Neutrophil (primary cell): ENCODE measurements around the gene POLDIP2.

ENCODE experiments used
- H3K27ac ChIP-seq: fragments of 200-600 bp; sonication (generic); 2 replicates; pipeline ENCODE4 v1.5.1; 2016; ENCODE audit warnings: mild to moderate bottlenecking, moderate library complexity
- H3K27me3 ChIP-seq: fragments of 200-600 bp; sonication (generic); 2 replicates; pipeline ENCODE4 v1.6.0; 2016; ENCODE audit warnings: mild to moderate bottlenecking
- H3K36me3 ChIP-seq: fragments of 200-600 bp; sonication (generic); 2 replicates; pipeline ENCODE4 v1.5.1; 2017
- H3K4me1 ChIP-seq, 2 experiments: fragments of 200-600 bp in 1 of 2; sonication (generic) in 1 of 2; 1 replicate in 1 of 2; 2 replicates in 1 of 2; pipeline versions ENCODE4 v1.5.1 to v1.6.1; 2013 to 2016; ENCODE audit warnings: low read depth in 1 of 2, low read length in 1 of 2, mild to moderate bottlenecking in 1 of 2, moderate library complexity in 1 of 2; ENCODE audit not compliant: control insufficient read depth in 1 of 2, insufficient read depth in 1 of 2
- H3K4me3 ChIP-seq, 2 experiments: fragments of 200-600 bp in 1 of 2; sonication (generic) in 1 of 2; 1 replicate in 1 of 2; 2 replicates in 1 of 2; pipeline ENCODE4 v1.5.1; 2013 to 2016; ENCODE audit warnings: low read depth in 1 of 2, low read length in 1 of 2, mild to moderate bottlenecking in 1 of 2, moderate library complexity in 1 of 2
- H3K9me3 ChIP-seq: fragments of 200-600 bp; sonication (generic); 2 replicates; pipeline ENCODE4 v1.5.1; 2016
- CTCF ChIP-seq: fragments of 200-600 bp; sonication (generic); IDR thresholded peaks from 2 replicates; pipeline ENCODE4 v1.5.1; 2016; ENCODE audit warnings: antibody characterized with exemption

Gene POLDIP2

GRCh38 chr17:28317099-28317965 is 40.0 kb downstream of the POLDIP2 start:
- peaks cover 17 to 21% of the 10 kb centered on the region in 2 experiments for H3K4me1 ChIP-seq
- TF ChIP-seq CTCF, result no peak
- H3K9me3 ChIP-seq, result no peaks in the 10 kb centered on the region
- no peak overlapping the region for H3K4me3 ChIP-seq
- no peaks in the 10 kb centered on the region for H3K36me3 ChIP-seq
- H3K27ac ChIP-seq, result no peak overlapping the region
- H3K27me3 ChIP-seq, result peaks cover 48% of the 10 kb centered on the region

GRCh38 chr17:28315846-28316705 is 41.3 kb downstream of the POLDIP2 start:
- Histone ChIP-seq H3K36me3 (no peaks in the 10 kb centered on the region), H3K27ac (no peak overlapping the region), H3K27me3 (peaks cover 55% of the 10 kb centered on the region), H3K4me3 (no peak overlapping the region), H3K4me1 (peaks cover 17 to 21% of the 10 kb centered on the region in 2 experiments), H3K9me3 (no peaks in the 10 kb centered on the region)
- TF ChIP-seq CTCF, result no peak

GRCh38 chr17:28313841-28314240 is 43.5 kb downstream of the POLDIP2 start:
- Histone ChIP-seq H3K4me1 (peaks cover 9 to 10% of the 10 kb centered on the region in 2 experiments), H3K27me3 (peaks cover 77% of the 10 kb centered on the region), H3K27ac (no peak overlapping the region), H3K4me3 (no peak overlapping the region), H3K9me3 (no peaks in the 10 kb centered on the region), H3K36me3 (no peaks in the 10 kb centered on the region)
- TF ChIP-seq CTCF, result no peak

- H3K9me3 ChIP-seq, result no peaks in the 10 kb centered on the region
- peaks cover 88% of the 10 kb centered on the region for H3K27me3 ChIP-seq
- no peaks in the 10 kb centered on the region for H3K36me3 ChIP-seq
- TF ChIP-seq CTCF, result no peak
- H3K27ac ChIP-seq, result no peak overlapping the region
- H3K4me3 ChIP-seq, result no peak overlapping the region
- no peaks in the 10 kb centered on the region for H3K4me1 ChIP-seq
Measured at GRCh38 chr17:28306954-28307401, 50.3 kb downstream of the POLDIP2 start.

GRCh38 chr17:28298449-28298848 is 58.9 kb downstream of the POLDIP2 start:
- TF ChIP-seq CTCF, result no peak
- Histone ChIP-seq H3K4me1 (no peaks in the 10 kb centered on the region), H3K4me3 (no peak overlapping the region), H3K27me3 (peaks cover 39% of the 10 kb centered on the region), H3K9me3 (no peaks in the 10 kb centered on the region), H3K27ac (no peak overlapping the region), H3K36me3 (no peaks in the 10 kb centered on the region)
